SK-N-SH (cell line): ENCODE data around the gene AP1M1. TPM values are rescaled to one million over a fixed set of nuclear protein-coding genes. Genes with fewer than 3 reads are reported as not detected.

Experiments
- CTCF ChIA-PET: fragments of 300-600, 350-600 bp; formaldehyde crosslinking; extraction: SDS; loops from one replicate; lab custom pipeline; 2021; lab: Yijun Ruan, JAX
- POLR2A ChIA-PET: fragments of 350-600 bp; sonication (Branson Sonifier 250); formaldehyde crosslinking; extraction: SDS; loops from one replicate; lab custom pipeline; 2020; ENCODE audit warnings: antibody characterized with exemption, inconsistent platforms; lab: Yijun Ruan, JAX
- DNase-seq: peaks from one replicate; pipeline ENCODE4 v3.0.0; 2012
- H2AFZ ChIP-seq: fragments of 200-600 bp; sonication (generic); 2 replicates; pipeline ENCODE4 v1.8.1; 2016; ENCODE audit warnings: antibody characterized with exemption, mild to moderate bottlenecking, low read depth
- H3F3A ChIP-seq: fragments of 200-600 bp; sonication (generic); replicated peaks from 2 replicates; pipeline ENCODE3; 2016; ENCODE audit warnings: antibody characterized with exemption, mild to moderate bottlenecking; ENCODE audit not compliant: insufficient read depth
- H3K27ac ChIP-seq, 2 experiments: fragments of 200-500 bp in 1 of 2; fragments of 200-600 bp in 1 of 2; sonication (Bioruptor generic) in 1 of 2; sonication (generic), shearing (Covaris generic) in 1 of 2; 2 replicates each; pipeline versions ENCODE4 v1.5.1 to v1.6.1; 2014 to 2016; ENCODE audit warnings: low read depth in 2 of 2, inconsistent platforms in 1 of 2, low read length in 1 of 2, mild to moderate bottlenecking in 1 of 2, mixed read lengths in 1 of 2
- H3K27me3 ChIP-seq: fragments of 200-600 bp; sonication (generic), shearing (Covaris generic); 2 replicates; pipeline ENCODE4 v1.6.1; 2016; ENCODE audit warnings: mixed run types; ENCODE audit not compliant: insufficient read depth
- H3K36me3 ChIP-seq, 2 experiments: fragments of 200-500 bp in 1 of 2; fragments of 200-600 bp in 1 of 2; sonication (Bioruptor generic) in 1 of 2; sonication (generic) in 1 of 2; replicated peaks in 1 of 2; 2 replicates each; pipeline versions ENCODE3 to v1.5.1; 2014 to 2016; ENCODE audit warnings: low read length in 1 of 2, mild to moderate bottlenecking in 1 of 2; ENCODE audit not compliant: insufficient read depth in 2 of 2, control insufficient read depth in 1 of 2
- H3K4me1 ChIP-seq, 2 experiments: fragments of 200-500 bp in 1 of 2; fragments of 200-600 bp in 1 of 2; sonication (Bioruptor generic) in 1 of 2; sonication (generic), shearing (Covaris generic) in 1 of 2; 2 replicates each; pipeline versions ENCODE4 v1.5.1 to v1.6.1; 2014 to 2016; ENCODE audit warnings: low read depth in 1 of 2, low read length in 1 of 2, mixed run types in 1 of 2; ENCODE audit not compliant: insufficient read depth in 2 of 2, control insufficient read depth in 1 of 2
- H3K4me2 ChIP-seq: fragments of 200-600 bp; sonication (generic), shearing (Covaris generic); 2 replicates; pipeline ENCODE4 v1.6.1; 2017; ENCODE audit warnings: mixed run types
- H3K4me3 ChIP-seq, 2 experiments: fragments of 200-500 bp in 1 of 2; fragments of 200-600 bp in 1 of 2; sonication (Bioruptor generic) in 1 of 2; sonication (generic), shearing (Covaris generic) in 1 of 2; 2 replicates each; pipeline versions ENCODE4 v1.5.1 to v1.8.1; 2014 to 2016; ENCODE audit warnings: low read depth in 2 of 2, inconsistent platforms in 1 of 2, low read length in 1 of 2, mild to moderate bottlenecking in 1 of 2, mixed read lengths in 1 of 2, moderate library complexity in 1 of 2
- H3K79me2 ChIP-seq: fragments of 200-600 bp; sonication (generic); 2 replicates; pipeline ENCODE4 v1.8.1; 2017; ENCODE audit warnings: mild to moderate bottlenecking; ENCODE audit not compliant: insufficient read depth
- H3K9ac ChIP-seq: fragments of 200-600 bp; sonication (generic); 2 replicates; pipeline ENCODE4 v1.6.1; 2017; ENCODE audit warnings: mixed run types
- H3K9me2 ChIP-seq: fragments of 200-600 bp; sonication (generic); 2 replicates; pipeline ENCODE4 v1.6.1; 2017; ENCODE audit warnings: mixed run types
- H3K9me3 ChIP-seq: fragments of 200-600 bp; sonication (generic); 2 replicates; pipeline ENCODE4 v1.6.1; 2017; ENCODE audit warnings: mixed run types, mild to moderate bottlenecking, moderate library complexity
- H4K20me1 ChIP-seq: fragments of 200-600 bp; sonication (generic); 2 replicates; pipeline ENCODE4 v1.6.1; 2017; ENCODE audit warnings: mild to moderate bottlenecking, mixed run types; ENCODE audit not compliant: insufficient read depth
- CHD2 ChIP-seq: fragments of 150-350 bp; IDR thresholded peaks from 2 replicates; pipeline ENCODE4 v1.6.1; 2018; ENCODE audit warnings: low read length; ENCODE audit not compliant: partially characterized antibody
- EP300 ChIP-seq, 2 experiments: IDR thresholded peaks; 2 replicates each; pipeline versions ENCODE4 v1.4.0 to v1.6.1; 2012; ENCODE audit warnings: borderline replicate concordance in 1 of 2, low read depth in 1 of 2, low read length in 1 of 2
- FOXJ3 ChIP-seq: sonication (generic); formaldehyde crosslinking; IDR thresholded peaks from 2 replicates; pipeline ENCODE4 v1.5.1; 2020; ENCODE audit warnings: mild to moderate bottlenecking, missing genetic modification reagents
- GABPA ChIP-seq: IDR thresholded peaks from 2 replicates; pipeline ENCODE4 v1.4.0; 2012; ENCODE audit warnings: low read depth, mild to moderate bottlenecking
- MAX ChIP-seq: IDR thresholded peaks from 2 replicates; pipeline ENCODE4 v1.4.0; 2012; ENCODE audit warnings: low read depth
- NRF1 ChIP-seq: IDR thresholded peaks from 2 replicates; pipeline ENCODE4 v1.6.1; 2012; ENCODE audit warnings: low read depth, mild to moderate bottlenecking, low read length
- PBX3 ChIP-seq: IDR thresholded peaks from 2 replicates; pipeline ENCODE4; 2012
- RAD21 ChIP-seq: IDR thresholded peaks from 2 replicates; pipeline ENCODE4 v1.6.1; 2012; ENCODE audit warnings: mild to moderate bottlenecking, low read length
- RFX5 ChIP-seq: IDR thresholded peaks from 2 replicates; pipeline ENCODE4 v1.6.1; 2012; ENCODE audit warnings: mild to moderate bottlenecking, improper control_type of control experiment, low read length
- RXRA ChIP-seq: IDR thresholded peaks from 2 replicates; pipeline ENCODE4 v1.4.0; 2012; ENCODE audit warnings: low read depth, mild to moderate bottlenecking, borderline replicate concordance
- SIN3A ChIP-seq: IDR thresholded peaks from 2 replicates; pipeline ENCODE4 v1.6.1; 2012; ENCODE audit warnings: low read depth, mild to moderate bottlenecking, low read length, moderate library complexity, borderline replicate concordance
- SMC3 ChIP-seq: IDR thresholded peaks from 2 replicates; pipeline ENCODE4 v1.6.1; 2012; ENCODE audit warnings: low read depth, low read length, improper control_type of control experiment
- TAF1 ChIP-seq: IDR thresholded peaks from 2 replicates; pipeline ENCODE4 v1.6.1; 2012; ENCODE audit warnings: low read depth, mild to moderate bottlenecking, low read length, moderate library complexity, borderline replicate concordance
- TEAD4 ChIP-seq: IDR thresholded peaks from 2 replicates; pipeline ENCODE4 v1.4.0; 2012; ENCODE audit warnings: mild to moderate bottlenecking, borderline replicate concordance; ENCODE audit not compliant: insufficient read depth
- USF1 ChIP-seq: IDR thresholded peaks from 2 replicates; pipeline ENCODE4 v1.4.0; 2012; ENCODE audit warnings: low read depth, borderline replicate concordance
- USF2 ChIP-seq: fragments of 150-350 bp; IDR thresholded peaks from 2 replicates; pipeline ENCODE4 v1.6.1; 2017; ENCODE audit warnings: antibody characterized with exemption, low read length, low read depth, borderline replicate concordance
- YY1 ChIP-seq: IDR thresholded peaks from 2 replicates; pipeline ENCODE4 v1.4.0; 2012; ENCODE audit warnings: low read depth, mild to moderate bottlenecking
- WGBS: methylation state at CpG from one replicate; pipeline ENCODE4 v1.1.6; 2017; ENCODE audit warnings: low lambda C conversion rate; 5-methylcytosine and 5-hydroxymethylcytosine counted together
- polyA plus RNA-seq, 3 experiments: library from polyadenylated mRNA; depleted of rRNA; stranded (reverse); fragments of >200 nt; gene quantifications; 2 replicates each; pipeline ENCODE4 v1.2.3, GENCODE V29; 2012
- TF ChIP-seq, protein P1 (sequence below): IDR thresholded peaks from 2 replicates; pipeline ENCODE4 v1.4.0; 2012; ENCODE audit warnings: low read depth, borderline replicate concordance
- TF ChIP-seq, protein P2 (sequence below): fragments of 150-350 bp; IDR thresholded peaks from 2 replicates; pipeline ENCODE4 v1.6.1; 2016; ENCODE audit warnings: mild to moderate bottlenecking, low read depth, low read length

The AP1M1 gene
- polyA plus RNA-seq, 1 of the 3 experiments (the other 2 are of a cell fraction) = 133 TPM

DNA sequence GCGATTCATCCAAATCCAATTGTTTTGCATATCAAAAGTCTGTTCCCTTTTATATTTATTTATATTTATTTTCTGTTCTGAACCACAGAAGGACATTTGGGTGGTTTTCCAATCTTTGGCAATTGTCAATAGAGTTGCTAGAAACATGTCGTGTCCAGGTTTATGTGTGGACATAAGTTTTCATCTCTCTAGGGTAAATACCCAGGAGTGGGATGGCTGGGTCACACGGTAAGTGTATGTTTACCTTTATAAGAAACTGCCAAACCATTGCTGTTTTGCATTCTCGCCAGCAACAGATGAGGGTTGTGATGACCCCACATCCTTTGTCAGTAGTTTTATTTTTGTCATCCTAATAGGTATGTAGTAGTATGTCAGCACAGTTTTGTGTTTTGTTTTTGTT is 12.5 kb downstream of the AP1M1 start:
- Histone ChIP-seq H3K27ac (no peak overlapping the region), H3K4me3 (no peak overlapping the region), H3K36me3 (peaks cover 47 to 48% of the 10 kb centered on the region in 2 experiments), H3K9me3 (no peaks in the 10 kb centered on the region), H2AFZ (no peak overlapping the region), H3K79me2 (peaks cover 51% of the 10 kb centered on the region), H4K20me1 (peaks cover 12% of the 10 kb centered on the region; the same call in 1 of the 2 replicates), H3F3A (peaks cover 5% of the 10 kb centered on the region), H3K9ac (no peak overlapping the region), H3K9me2 (no peaks in the 10 kb centered on the region)
- 98% methylated on average over 4 of the region's 4 CpGs for WGBS
- POLR2A ChIA-PET = no interaction called here
- TF ChIP-seq, protein P1, sequence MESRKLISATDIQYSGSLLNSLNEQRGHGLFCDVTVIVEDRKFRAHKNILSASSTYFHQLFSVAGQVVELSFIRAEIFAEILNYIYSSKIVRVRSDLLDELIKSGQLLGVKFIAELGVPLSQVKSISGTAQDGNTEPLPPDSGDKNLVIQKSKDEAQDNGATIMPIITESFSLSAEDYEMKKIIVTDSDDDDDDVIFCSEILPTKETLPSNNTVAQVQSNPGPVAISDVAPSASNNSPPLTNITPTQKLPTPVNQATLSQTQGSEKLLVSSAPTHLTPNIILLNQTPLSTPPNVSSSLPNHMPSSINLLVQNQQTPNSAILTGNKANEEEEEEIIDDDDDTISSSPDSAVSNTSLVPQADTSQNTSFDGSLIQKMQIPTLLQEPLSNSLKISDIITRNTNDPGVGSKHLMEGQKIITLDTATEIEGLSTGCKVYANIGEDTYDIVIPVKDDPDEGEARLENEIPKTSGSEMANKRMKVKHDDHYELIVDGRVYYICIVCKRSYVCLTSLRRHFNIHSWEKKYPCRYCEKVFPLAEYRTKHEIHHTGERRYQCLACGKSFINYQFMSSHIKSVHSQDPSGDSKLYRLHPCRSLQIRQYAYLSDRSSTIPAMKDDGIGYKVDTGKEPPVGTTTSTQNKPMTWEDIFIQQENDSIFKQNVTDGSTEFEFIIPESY = no peak
- no peak for TF ChIP-seq MAX
- no peak for TF ChIP-seq NRF1
- no peak for TF ChIP-seq YY1
- no peak for TF ChIP-seq GABPA
- TF ChIP-seq USF2 = no peak
- TF ChIP-seq EP300 (IDR thresholded peaks at IDR 0.05; ENCODE audit: borderline replicate concordance in 1 of 2, low read depth in 1 of 2, low read length in 1 of 2) = no peak
- TF ChIP-seq RXRA = no peak
- TF ChIP-seq, protein P2, sequence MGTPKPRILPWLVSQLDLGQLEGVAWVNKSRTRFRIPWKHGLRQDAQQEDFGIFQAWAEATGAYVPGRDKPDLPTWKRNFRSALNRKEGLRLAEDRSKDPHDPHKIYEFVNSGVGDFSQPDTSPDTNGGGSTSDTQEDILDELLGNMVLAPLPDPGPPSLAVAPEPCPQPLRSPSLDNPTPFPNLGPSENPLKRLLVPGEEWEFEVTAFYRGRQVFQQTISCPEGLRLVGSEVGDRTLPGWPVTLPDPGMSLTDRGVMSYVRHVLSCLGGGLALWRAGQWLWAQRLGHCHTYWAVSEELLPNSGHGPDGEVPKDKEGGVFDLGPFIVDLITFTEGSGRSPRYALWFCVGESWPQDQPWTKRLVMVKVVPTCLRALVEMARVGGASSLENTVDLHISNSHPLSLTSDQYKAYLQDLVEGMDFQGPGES = no peak
- TF ChIP-seq RFX5 = no peak
- TF ChIP-seq, all 33 proteins: peak for 0
- Histone ChIP-seq H3K27me3 (no peaks in the 10 kb centered on the region), H3K4me1 (peaks cover 0 to 11% of the 10 kb centered on the region in 2 experiments; a peak in 1 of 4 replicates), H3K4me2 (no peak overlapping the region)
- CTCF ChIA-PET = no interaction called here
- no peak for DNase-seq

GRCh38 chr19:16213076-16213475 is 15.4 kb downstream of the AP1M1 start:
- H2AFZ ChIP-seq = no peak overlapping the region
- CTCF ChIA-PET = no interaction called here
- H3K79me2 ChIP-seq = peaks cover 76% of the 10 kb centered on the region
- TF ChIP-seq TEAD4 (no peak), SIN3A (no peak), SMC3 (no peak), GABPA (no peak), FOXJ3 (CRISPR knock-in tag) (no peak), RAD21 (no peak), RXRA (no peak), YY1 (no peak), CHD2 (no peak), EP300 (IDR thresholded peaks at IDR 0.05; ENCODE audit: borderline replicate concordance in 1 of 2, low read depth in 1 of 2, low read length in 1 of 2) (no peak), PBX3 (no peak), USF1 (no peak), TAF1 (no peak)
- TF ChIP-seq, protein P1 = no peak

More at GRCh38 chr19:16213076-16213475, 15.4 kb downstream of the AP1M1 start:
- Histone ChIP-seq H3K27me3 (no peaks in the 10 kb centered on the region), H3K36me3 (peaks cover 27 to 60% of the 10 kb centered on the region in 2 experiments), H3K9me3 (no peaks in the 10 kb centered on the region), H3K4me1 (no peaks in the 10 kb centered on the region), H3K9me2 (no peaks in the 10 kb centered on the region), H3F3A (peaks cover 5% of the 10 kb centered on the region), H3K27ac (no peak overlapping the region), H4K20me1 (peaks cover 12% of the 10 kb centered on the region; the same call in 1 of the 2 replicates), H3K4me3 (no peak overlapping the region), H3K9ac (no peak overlapping the region), H3K4me2 (no peak overlapping the region)
- POLR2A ChIA-PET = no interaction called here
- DNase-seq = no peak
